HepG2 (cell line): ENCODE measurements around the gene RBM5. TPM values are rescaled to one million over a fixed set of nuclear protein-coding genes. Genes with fewer than 3 reads are reported as not detected.
A peak's percentile ranks its signal among the peaks of the same experiment; 100 is the strongest.

Experiments used
- ATAC-seq: fragments of 200-7000 bp; cut with Tn5 transposase; 3 replicates; pipeline ENCODE4 v1.9.1; 2020; ENCODE audit warnings: mild to moderate bottlenecking, moderate library complexity
- BruUV-seq: library from RNA; stranded (reverse); fragments of 400-500 nt; replicated peaks from 2 replicates; lab custom pipeline; 2021; lab: Mats Ljungman, UMichigan
- CTCF ChIA-PET: fragments of 300-600 bp; formaldehyde crosslinking; extraction: SDS; loops from one replicate; lab custom pipeline; 2021; ENCODE audit warnings: low total read pairs, inconsistent platforms, low intra/inter-chr PET ratio; lab: Yijun Ruan, JAX
- POLR2A ChIA-PET: fragments of 350-600 bp; sonication (Branson Sonifier 250); formaldehyde crosslinking; loops from one replicate; lab custom pipeline; 2020; ENCODE audit warnings: antibody characterized with exemption, inconsistent platforms; lab: Yijun Ruan, JAX
- DNase-seq: peaks from one replicate; pipeline ENCODE4 v3.0.0-alpha.2; 2015; ENCODE audit warnings: low spot score
- FAIRE-seq: peaks from 3 replicates; lab custom pipeline; 2011; peaks lifted over from hg19 to GRCh38; lab: Jason Lieb, UNC
- H2AFZ ChIP-seq: one replicate; pipeline ENCODE4 v1.6.1; 2011; ENCODE audit warnings: low read length, inconsistent platforms
- H3K27ac ChIP-seq: fragments of 300-600 bp; 3 replicates; pipeline ENCODE4 v1.8.0; 2011; ENCODE audit warnings: mixed run types, mild to moderate bottlenecking, mixed read lengths, low read length, inconsistent platforms; ENCODE audit not compliant: insufficient read depth; ENCODE audit errors: extremely low read length
- H3K27me3 ChIP-seq, 2 experiments: fragments of 200-600 bp in 1 of 2; 2 replicates in 1 of 2; 3 replicates in 1 of 2; pipeline versions ENCODE4 v1.6.0 to v1.8.0; 2011; ENCODE audit warnings: low read length in 2 of 2, mild to moderate bottlenecking in 2 of 2, moderate library complexity in 2 of 2, inconsistent platforms in 1 of 2; ENCODE audit not compliant: insufficient read depth in 2 of 2, control insufficient read depth in 1 of 2
- H3K36me3 ChIP-seq, 2 experiments: fragments of 200-600 bp in 1 of 2; replicated peaks in 1 of 2; 2 replicates in 1 of 2; 3 replicates in 1 of 2; pipeline versions ENCODE4 v1.5.1 to v1.8.0; 2011; ENCODE audit warnings: low read length in 2 of 2, inconsistent platforms in 1 of 2; ENCODE audit not compliant: insufficient read depth in 2 of 2, control insufficient read depth in 1 of 2
- H3K4me1 ChIP-seq: 2 replicates; pipeline ENCODE4 v1.5.1; 2012; ENCODE audit warnings: low read length, inconsistent platforms; ENCODE audit not compliant: insufficient read depth
- H3K4me2 ChIP-seq: 2 replicates; pipeline ENCODE4 v1.6.0; 2011; ENCODE audit warnings: low read depth, low read length, inconsistent platforms
- H3K4me3 ChIP-seq, 3 experiments: fragments of 200-600 bp in 1 of 3; sonication (generic), shearing (Covaris generic) in 1 of 3; replicated peaks in 1 of 3; 2 replicates each; pipeline ENCODE4 v1.5.1; 2011 to 2016; ENCODE audit warnings: low read length in 3 of 3, inconsistent platforms in 2 of 3, low read depth in 2 of 3, mild to moderate bottlenecking in 2 of 3, control low read depth in 1 of 3, mixed read lengths in 1 of 3; ENCODE audit not compliant: insufficient read depth in 1 of 3
- H3K79me2 ChIP-seq: one replicate; pipeline ENCODE4 v1.6.1; 2011; ENCODE audit warnings: low read length, inconsistent platforms; ENCODE audit not compliant: insufficient read depth
- H3K9ac ChIP-seq: 2 replicates; pipeline ENCODE4 v1.6.0; 2011; ENCODE audit warnings: mild to moderate bottlenecking, low read depth, low read length, inconsistent platforms; ENCODE audit not compliant: insufficient read depth
- H3K9me3 ChIP-seq: 2 replicates; pipeline ENCODE4 v1.5.1; 2012; ENCODE audit warnings: mild to moderate bottlenecking, low read length
- H4K20me1 ChIP-seq: 2 replicates; pipeline ENCODE4 v1.6.0; 2011; ENCODE audit warnings: inconsistent platforms, mild to moderate bottlenecking, low read length, moderate library complexity; ENCODE audit not compliant: insufficient read depth
- ARID3A ChIP-seq: IDR thresholded peaks from 2 replicates; pipeline ENCODE4 v1.6.1; 2012; ENCODE audit warnings: low read depth, low read length, improper control_type of control experiment
- CREB1 ChIP-seq, 2 experiments: fragments of 450-650 bp in 1 of 2; IDR thresholded peaks; 2 replicates each; pipeline ENCODE4 v1.6.1; 2016 to 2017; ENCODE audit warnings: control low read depth in 1 of 2, mild to moderate bottlenecking in 1 of 2, missing compliant biosample characterization in 1 of 2, missing genetic modification characterization in 1 of 2
- EHMT2 ChIP-seq: fragments of 200-600 bp; sonication (generic); IDR thresholded peaks from 2 replicates; pipeline ENCODE4 v1.7.0; 2017; ENCODE audit warnings: antibody characterized with exemption, low read depth, low read length, borderline replicate concordance
- FLYWCH1 ChIP-seq: sonication (generic); formaldehyde crosslinking; IDR thresholded peaks from 2 replicates; pipeline ENCODE4 v1.8.1; 2023; ENCODE audit warnings: mild to moderate bottlenecking, missing genetic modification reagents
- GFI1 ChIP-seq: sonication (generic); formaldehyde crosslinking; IDR thresholded peaks from 2 replicates; pipeline ENCODE4 v1.5.0; 2020; ENCODE audit warnings: missing genetic modification reagents, mild to moderate bottlenecking, borderline replicate concordance
- GPN1 ChIP-seq: sonication (generic); formaldehyde crosslinking; IDR thresholded peaks from 2 replicates; pipeline ENCODE4 v1.5.1; 2020; ENCODE audit warnings: missing genetic modification reagents, borderline replicate concordance
- IRX3 ChIP-seq: sonication (generic); formaldehyde crosslinking; IDR thresholded peaks from 2 replicates; pipeline ENCODE4 v1.8.1; 2023; ENCODE audit warnings: mild to moderate bottlenecking, low read depth, missing genetic modification reagents, borderline replicate concordance
- MXD4 ChIP-seq: IDR thresholded peaks from 2 replicates; pipeline ENCODE4 v1.6.1; 2016; ENCODE audit warnings: mild to moderate bottlenecking, missing biosample characterization, missing genetic modification reagents
- NFAT5 ChIP-seq: sonication (generic); formaldehyde crosslinking; IDR thresholded peaks from 2 replicates; pipeline ENCODE4 v1.4.0; 2020; ENCODE audit warnings: missing genetic modification reagents
- PRMT3 ChIP-seq: sonication (generic); formaldehyde crosslinking; IDR thresholded peaks from 2 replicates; pipeline ENCODE4 v1.8.1; 2022; ENCODE audit warnings: low read depth, mild to moderate bottlenecking, moderate library complexity, missing genetic modification reagents, borderline replicate concordance
- SMARCE1 ChIP-seq: fragments of 450-650 bp; IDR thresholded peaks from 2 replicates; pipeline ENCODE4 v1.6.1; 2017; ENCODE audit warnings: borderline replicate concordance
- SNRNP70 ChIP-seq: fragments of 200-400 bp; formaldehyde crosslinking; IDR thresholded peaks from 2 replicates; pipeline ENCODE4 v1.6.1; 2017; ENCODE audit warnings: mild to moderate bottlenecking, low read depth, low read length, moderate library complexity
- SOX5 ChIP-seq: IDR thresholded peaks from 2 replicates; pipeline ENCODE4 v1.6.1; 2016; ENCODE audit warnings: borderline replicate concordance
- TOPORS ChIP-seq: sonication (generic); formaldehyde crosslinking; IDR thresholded peaks from 2 replicates; pipeline ENCODE4 v1.8.0; 2023; ENCODE audit warnings: mild to moderate bottlenecking, missing genetic modification reagents
- ZBTB25 ChIP-seq: IDR thresholded peaks from 2 replicates; pipeline ENCODE4 v1.6.1; 2018; ENCODE audit warnings: missing genetic modification reagents
- ZNF333 ChIP-seq: sonication (generic); formaldehyde crosslinking; IDR thresholded peaks from 2 replicates; pipeline ENCODE4 v1.4.0; 2020; ENCODE audit warnings: mild to moderate bottlenecking, missing genetic modification reagents, borderline replicate concordance
- ZNF382 ChIP-seq: sonication (generic); formaldehyde crosslinking; IDR thresholded peaks from 2 replicates; pipeline ENCODE4 v1.5.0; 2020; ENCODE audit warnings: missing genetic modification reagents, mild to moderate bottlenecking, borderline replicate concordance
- ZNF383 ChIP-seq: sonication (generic); formaldehyde crosslinking; IDR thresholded peaks from 2 replicates; pipeline ENCODE4 v1.4.0; 2020; ENCODE audit warnings: missing genetic modification reagents, mild to moderate bottlenecking, borderline replicate concordance
- WGBS: methylation state at CpG from one replicate; pipeline ENCODE4 v1.1.6; 2017; ENCODE audit warnings: low lambda C conversion rate; 5-methylcytosine and 5-hydroxymethylcytosine counted together
- in situ Hi-C: cut with HindIII; loops from 2 replicates; pipeline ENCODE4 v1.10.0; 2017; ENCODE audit warnings: low pct_unique_long_range_greater_than_20kb; ENCODE audit not compliant: extremely low pct_ligation_motif_present
- intact Hi-C: fragments of 100-400 bp; cut with micrococcal nuclease; formaldehyde crosslinking; loops from one replicate; pipeline ENCODE4 v1.10.0; 2022; ENCODE audit not compliant: unreplicated experiment
- polyA plus RNA-seq, 8 experiments: library from polyadenylated mRNA; depleted of rRNA in 3 of 8; stranded (reverse) in 7 of 8; unstranded in 1 of 8; fragments of >200 nt; fragmentation: Illumina TruSeq in 4 of 8; extraction: Trizol in 4 of 8; gene quantifications; 2 replicates each; pipeline versions ENCODE4 v1.2.1 to v1.2.3, GENCODE V29; 2011 to 2016; ENCODE audit warnings: low read depth in 4 of 8, missing spikeins in 1 of 8, mixed read lengths in 1 of 8; ENCODE audit not compliant: insufficient read depth in 1 of 8
- total RNA-seq, 5 experiments: library from RNA; depleted of rRNA; stranded (reverse); fragments of >200 nt; fragmentation: Illumina TruSeq; extraction: Trizol; gene quantifications; 2 replicates each; pipeline ENCODE4 v1.2.3, GENCODE V29; 2016; ENCODE audit warnings: low read depth in 1 of 5

Gene RBM5
- total and polyA plus RNA-seq, 2 of the 13 experiments (the other 11 are each of a cell fraction or from before 2014, with no cell fraction given) = 106 to 204 TPM

GRCh38 chr3:50112462-50112861, 23.7 kb downstream of the RBM5 start:
- ChIA-PET POLR2A (no interaction called here), CTCF (no interaction called here)
- Histone ChIP-seq H3K4me1 (no peaks in the 10 kb centered on the region), H3K79me2 (no peaks in the 10 kb centered on the region), H3K9me3 (no peaks in the 10 kb centered on the region), H3K9ac (no peak overlapping the region), H2AFZ (no peak overlapping the region), H3K27ac (no peak overlapping the region), H3K4me3 (no peak overlapping the region), H3K27me3 (no peaks in the 10 kb centered on the region), H3K36me3 (peaks cover 51 to 94% of the 10 kb centered on the region in 2 experiments), H4K20me1 (no peaks in the 10 kb centered on the region), H3K4me2 (no peak overlapping the region)
- FAIRE-seq = no peak
- in situ Hi-C loops = no loop called here
- no TSS peak for BruUV-seq
- peak; percentile 46; the same call in 2 of the 3 replicates for ATAC-seq
- 98% methylated on average over 3 of the region's 3 CpGs for WGBS
- intact Hi-C loops = no loop called here
- no peak for DNase-seq
- TF ChIP-seq ZBTB25 (no peak), SOX5 (CRISPR knock-in tag) (no peak), SMARCE1 (no peak), MXD4 (CRISPR knock-in tag) (no peak), GPN1 (CRISPR knock-in tag) (no peak), SNRNP70 (no peak), ZNF333 (CRISPR knock-in tag) (no peak), EHMT2 (no peak), ZNF383 (CRISPR knock-in tag) (no peak), IRX3 (CRISPR knock-in tag) (no peak), ZNF382 (no peak), ARID3A (no peak), FLYWCH1 (CRISPR knock-in tag) (no peak), GFI1 (CRISPR knock-in tag) (no peak), TOPORS (CRISPR knock-in tag) (no peak), NFAT5 (CRISPR knock-in tag) (no peak), PRMT3 (CRISPR knock-in tag) (no peak), CREB1 (IDR thresholded peaks at IDR 0.05) (no peak), CREB1 (CRISPR knock-in tag; IDR thresholded peaks at IDR 0.05) (no peak)
